Activated naive CD4-positive, alpha-beta T cell treated with anti-CD3 and anti-CD28 coated beads, Interleukin-2, amount 50 U/mL, for 16 hours (primary cell): ENCODE results near the gene TBC1D22A.
"Not testable (repeated sequence)": the region's sequence is repeated elsewhere in the genome, so short reads cannot be mapped to it uniquely, and the experiment has no call there.

ENCODE experiments used
- DNase-seq: peaks from one replicate; pipeline ENCODE4 v3.0.0-alpha.2; 2020

Gene TBC1D22A

DNA sequence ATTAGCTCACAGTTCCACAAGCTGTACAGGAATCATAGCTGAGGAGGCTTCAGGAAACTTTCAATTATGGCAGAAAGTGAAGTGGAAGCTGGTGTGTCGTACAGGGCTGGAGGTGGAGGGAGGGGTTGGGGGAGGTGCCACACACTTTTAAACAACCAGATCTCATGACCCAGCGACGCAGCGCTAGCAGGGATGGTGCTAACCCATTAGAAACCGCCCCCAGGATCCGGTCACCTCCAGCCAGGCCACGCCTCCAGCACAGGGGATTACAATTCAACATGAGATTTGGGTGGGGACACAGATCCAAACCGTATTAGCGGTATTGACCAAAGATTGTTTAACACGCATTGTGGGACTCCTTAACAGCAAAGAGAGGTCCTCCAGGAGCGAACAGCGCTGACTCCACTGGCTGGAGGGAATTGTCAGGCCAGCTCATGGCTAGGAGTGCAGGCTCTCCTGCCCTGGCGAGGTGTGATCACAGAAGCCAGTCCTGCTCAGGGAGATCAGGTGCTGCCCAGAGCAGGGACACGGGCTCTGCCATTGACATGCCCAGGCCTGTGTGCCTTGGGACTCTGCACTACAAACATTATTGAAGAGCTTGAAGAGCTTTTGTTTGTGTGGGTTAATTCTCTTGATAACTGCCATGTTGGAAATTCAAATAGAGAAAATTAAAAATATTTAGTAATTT is 215.3 kb downstream of the TBC1D22A start:
- DNase-seq, result no peak

DNA sequence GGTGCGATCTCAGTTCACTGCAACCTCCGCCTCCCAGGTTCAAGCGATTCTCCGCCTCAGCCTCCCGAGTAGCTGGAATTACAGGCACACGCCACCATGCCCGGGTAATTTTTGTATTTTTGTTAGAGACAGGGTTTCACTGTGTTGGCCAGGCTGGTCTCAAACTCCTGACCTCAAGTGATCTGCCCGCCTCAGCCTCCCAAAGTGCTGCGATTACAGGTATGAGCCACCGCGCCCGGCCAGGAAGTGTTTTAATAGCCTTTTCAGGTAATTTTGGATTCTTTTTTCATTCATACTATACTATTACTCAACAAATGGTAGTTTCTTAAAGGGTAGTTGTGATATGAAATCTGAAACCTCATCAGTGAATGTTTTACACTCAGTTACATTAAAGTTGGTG is 216.2 kb downstream of the TBC1D22A start:
- DNase-seq, result not testable (repeated sequence)

DNA sequence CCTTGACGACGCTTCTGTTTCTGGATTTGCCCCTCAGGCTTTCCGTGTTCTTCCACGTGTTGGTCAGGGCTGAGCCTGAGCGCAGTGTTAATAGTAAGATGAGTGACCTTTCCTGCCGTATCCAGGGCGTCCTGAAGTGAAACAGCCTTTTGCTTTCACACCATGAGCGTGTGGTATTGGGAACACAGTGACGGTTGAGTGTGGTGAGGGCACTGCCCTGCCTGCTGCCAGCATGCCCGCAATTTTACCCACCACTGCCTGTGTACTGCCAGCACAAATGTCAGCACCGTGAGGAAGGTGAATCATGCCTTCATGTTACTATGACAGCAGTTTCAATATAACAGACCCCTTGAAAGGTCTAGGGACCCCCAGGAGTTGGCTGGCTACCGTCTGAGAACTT is 217.1 kb downstream of the TBC1D22A start:
- DNase-seq, result no peak

DNA sequence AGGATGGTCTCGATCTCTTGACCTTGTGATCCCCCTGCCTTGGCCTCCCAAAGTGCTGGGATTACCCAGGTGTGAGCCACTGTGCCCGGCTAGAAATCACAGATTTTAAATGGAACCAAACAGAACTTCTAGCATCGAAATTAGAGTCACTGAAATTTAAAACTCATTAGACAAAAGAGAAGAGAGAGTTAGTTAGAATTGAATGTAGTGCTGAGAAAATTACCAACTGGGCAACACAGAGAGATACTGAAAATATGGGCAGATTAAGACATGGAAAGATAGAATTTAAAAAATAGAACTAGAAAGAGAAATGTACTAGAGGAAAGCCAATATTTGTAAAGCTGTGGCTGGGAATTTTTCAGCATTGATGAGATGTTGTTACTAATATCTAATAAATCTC is 217.9 kb downstream of the TBC1D22A start:
- DNase-seq, result no peak

DNA sequence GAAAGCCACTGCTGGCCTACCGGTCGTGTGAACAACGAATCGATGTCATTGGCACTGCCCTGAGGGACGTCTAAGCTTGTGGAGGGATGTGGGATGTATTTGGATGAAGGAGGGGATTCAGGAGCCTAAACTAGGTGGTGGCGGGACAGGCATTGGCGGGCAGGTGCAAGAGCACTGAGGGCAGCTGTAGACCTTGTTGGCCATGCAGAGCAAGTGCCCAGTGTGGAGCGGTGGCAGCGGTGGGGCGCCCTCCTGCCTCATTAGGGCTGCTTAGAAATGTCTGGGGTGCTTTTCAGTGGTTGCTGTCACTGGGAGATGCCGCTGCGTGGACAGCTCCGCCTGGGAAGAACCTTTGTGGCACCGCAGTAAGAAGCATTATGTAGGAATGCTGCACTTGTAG is 220.2 kb downstream of the TBC1D22A start:
- no peak for DNase-seq

DNA sequence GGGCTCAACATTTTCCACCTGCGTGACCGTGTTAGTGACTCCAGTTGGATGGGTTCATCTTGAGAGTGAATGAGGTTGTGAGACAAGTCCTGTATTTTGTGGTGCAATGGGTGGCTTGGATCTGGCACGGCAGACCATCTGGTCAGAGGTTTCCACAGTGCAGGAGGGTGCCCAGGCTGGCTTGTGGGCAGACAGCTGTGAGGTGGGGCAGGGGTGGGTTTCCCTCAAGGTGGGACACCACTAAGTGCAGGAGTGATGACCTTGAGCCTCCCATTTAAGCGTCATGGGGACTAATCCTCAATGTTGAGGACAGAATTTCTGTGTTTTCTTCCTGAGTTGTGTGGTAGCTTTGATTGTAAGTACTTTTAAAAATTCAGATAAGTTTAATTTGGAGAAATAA is 220.6 kb downstream of the TBC1D22A start:
- no peak for DNase-seq

DNA sequence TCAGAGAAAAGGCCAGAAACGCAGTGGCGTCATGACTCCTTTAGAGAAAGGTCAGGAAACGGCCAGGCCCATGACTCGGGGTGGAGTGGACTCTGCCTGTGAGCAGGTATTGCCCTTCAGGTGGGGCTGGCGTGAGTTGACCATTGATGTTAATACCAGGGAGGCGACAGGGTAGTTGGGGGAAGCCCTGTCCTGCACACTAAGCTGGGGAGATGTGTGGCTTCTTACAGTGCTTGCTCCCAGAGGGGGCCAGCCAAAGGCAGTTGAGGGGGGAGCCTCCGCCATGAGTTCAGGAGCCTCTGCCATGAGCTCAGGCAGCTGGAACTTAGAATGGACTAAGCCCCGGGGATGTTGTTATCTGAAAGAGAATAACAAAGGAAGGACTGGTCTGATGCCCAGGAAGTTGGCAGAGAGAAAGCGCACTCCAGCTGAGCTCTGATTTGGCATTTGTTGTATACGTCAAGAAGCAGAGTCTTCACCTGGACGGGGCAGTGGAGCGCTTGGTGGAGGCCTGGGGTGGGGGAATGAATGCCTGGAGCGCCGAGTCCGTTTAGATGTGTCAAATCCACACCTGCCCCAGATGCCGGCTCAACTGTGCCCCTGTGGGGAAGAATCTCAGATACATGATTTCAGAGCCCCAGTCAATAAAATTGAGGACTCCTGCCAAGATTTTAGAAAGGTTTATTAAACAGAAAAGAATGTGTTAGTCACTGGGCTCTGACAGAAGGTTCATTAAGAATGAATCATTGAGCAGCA is 222.5 kb downstream of the TBC1D22A start:
- no peak for DNase-seq

DNA sequence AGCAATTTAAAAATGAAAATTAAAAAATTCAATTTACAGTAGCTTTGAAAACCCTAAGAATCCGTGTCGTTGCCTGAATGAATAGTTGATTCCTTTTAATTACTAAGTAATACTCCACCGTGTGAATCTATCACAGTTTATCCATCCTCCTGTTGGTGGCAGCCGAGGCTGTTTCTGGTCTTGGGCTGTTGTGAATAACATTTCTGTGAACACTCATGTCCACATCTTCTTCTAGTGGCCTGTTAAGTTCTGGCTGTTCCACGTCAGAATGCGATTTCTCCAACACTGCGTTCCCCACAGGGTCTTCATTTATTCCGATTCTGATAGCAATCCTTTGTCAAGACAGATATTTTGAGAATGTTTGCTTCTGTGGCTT is 223.0 kb downstream of the TBC1D22A start:
- no peak for DNase-seq

DNA sequence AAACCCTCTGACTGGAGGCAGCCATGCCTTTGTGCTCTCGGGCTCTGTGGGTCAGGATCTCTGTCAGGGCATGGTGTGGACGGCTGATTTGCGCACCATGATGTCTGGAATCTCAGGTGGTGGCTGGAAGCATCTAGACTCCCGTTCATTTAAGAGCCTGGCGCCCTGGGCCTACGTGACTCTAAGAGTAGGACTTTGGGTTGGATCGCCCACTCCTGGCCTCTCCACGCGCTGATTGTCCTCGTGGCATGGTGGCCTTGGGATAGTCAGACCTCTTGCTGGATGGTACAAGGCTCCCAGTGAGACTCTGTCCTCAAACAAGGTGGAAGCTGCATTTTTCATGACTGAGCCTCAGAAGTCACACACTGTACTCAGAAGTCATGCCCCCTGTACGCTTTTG is 224.3 kb downstream of the TBC1D22A start:
- DNase-seq, result no peak

DNA sequence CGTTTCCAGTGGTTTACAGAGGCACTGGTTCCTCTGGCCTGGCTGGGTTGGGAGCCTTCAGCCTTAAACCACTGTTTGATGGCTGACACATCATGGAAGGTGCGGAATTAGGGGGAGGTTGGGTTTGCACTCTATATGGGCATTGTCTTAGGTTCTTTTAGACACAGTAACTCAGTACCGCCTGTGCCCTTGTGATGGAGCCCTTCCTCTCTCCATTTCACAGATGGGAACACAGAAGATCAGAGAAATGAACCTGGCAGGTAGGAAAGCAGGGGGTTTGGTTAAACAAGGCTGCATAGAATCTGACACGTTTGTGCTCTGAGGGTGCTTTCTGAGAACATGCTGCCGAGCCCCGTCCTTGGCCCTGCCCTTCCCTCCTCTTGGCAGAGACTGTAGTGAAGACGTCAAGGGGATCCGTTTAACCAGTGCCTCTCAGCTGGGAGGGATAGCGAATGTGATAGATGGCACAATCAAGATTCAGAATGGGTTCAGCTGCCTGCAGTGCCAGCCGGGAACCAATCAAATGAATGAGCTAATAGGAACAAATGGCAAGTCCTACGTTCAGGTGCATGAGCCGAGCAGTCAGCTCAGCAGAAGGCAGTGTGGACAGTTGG is 228.6 kb downstream of the TBC1D22A start:
- DNase-seq, result no peak

DNA sequence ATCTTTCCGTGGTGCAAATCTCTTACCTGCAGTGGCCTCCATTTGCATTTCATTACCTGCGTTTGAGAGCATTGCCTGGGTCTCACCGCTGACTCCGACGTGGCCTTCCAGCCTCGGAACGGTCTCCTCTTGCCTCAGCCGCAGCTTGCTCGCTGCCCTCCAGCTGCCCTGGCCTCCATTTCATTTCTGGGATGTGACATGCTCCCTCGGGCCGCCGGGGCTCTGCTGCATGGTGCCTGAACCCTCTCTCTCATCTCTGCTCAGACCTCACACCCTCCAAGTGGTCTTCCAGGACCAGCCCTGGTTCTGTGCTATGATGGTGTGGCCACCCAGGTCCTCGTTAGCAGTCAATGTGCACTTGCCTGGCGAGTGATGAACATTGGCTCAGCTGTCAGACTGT is 229.2 kb downstream of the TBC1D22A start:
- no peak for DNase-seq

DNA sequence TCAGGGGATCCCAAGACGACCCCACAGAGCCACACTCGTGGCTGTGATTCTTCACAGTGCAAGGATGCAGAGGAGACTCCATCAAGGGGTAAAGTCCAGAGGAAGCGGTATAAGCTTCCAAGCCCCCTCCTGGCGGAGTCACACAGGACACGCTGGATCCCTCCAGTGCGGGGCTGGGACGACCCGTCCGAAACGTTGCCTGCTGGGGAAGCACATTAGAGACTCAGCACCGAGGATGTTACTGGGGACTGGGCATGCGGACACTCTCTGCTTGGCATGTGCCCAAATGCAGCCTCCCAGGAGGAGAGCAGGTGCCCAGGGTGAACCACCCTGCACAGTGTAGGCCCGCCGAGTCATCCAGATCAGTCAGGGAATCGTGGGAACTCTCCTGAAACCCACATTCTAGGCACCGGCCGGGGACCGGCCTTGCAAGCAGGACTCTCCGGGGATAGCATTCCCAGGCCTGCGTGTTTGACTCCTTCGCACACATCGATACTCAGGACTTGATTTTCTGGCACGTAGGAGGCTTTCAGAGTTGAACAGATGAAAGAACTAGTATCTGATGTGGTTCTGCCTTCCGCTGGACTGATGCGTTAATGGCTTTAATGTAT is 229.8 kb downstream of the TBC1D22A start:
- no peak for DNase-seq

DNA sequence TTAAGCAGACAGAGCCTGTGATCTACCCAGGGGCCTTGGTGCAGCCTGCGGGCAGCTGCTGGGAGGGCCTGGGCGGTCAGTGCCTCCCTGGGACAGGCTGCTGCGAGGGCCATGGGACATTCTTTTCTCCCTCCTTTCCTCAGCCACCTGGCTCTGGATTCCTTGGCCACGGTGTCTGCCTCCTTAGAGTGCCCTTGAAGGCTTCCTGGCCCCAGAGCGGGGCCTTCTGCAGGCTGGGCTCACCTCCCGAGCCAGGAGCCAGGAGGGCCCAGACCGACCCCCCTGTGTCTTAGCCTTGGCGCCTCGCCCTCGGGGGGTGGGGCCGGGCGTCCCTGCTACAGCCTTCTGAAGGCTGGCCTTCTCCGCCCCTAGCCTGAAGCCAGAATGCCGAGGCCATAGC is 231.2 kb downstream of the TBC1D22A start:
- no peak for DNase-seq

DNA sequence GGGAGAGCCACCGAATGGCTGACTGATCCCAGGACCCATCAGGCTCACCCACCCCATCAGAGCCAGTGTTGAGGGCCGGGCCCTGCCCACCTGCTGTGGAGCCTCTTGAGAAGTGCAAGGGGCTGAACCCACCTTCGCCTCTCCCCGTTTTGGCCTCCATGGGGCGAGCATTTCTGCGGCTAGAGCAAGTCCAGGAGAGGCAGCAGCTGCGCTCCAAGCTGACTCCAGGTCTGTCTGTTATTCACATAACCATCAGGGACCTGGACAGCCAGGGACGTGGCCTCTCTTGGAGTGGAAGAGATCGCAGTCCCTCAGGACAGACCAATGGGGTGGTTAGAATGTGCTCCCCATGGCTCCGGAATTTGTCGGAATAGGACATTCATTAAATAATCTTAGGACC is 231.8 kb downstream of the TBC1D22A start:
- no peak for DNase-seq

DNA sequence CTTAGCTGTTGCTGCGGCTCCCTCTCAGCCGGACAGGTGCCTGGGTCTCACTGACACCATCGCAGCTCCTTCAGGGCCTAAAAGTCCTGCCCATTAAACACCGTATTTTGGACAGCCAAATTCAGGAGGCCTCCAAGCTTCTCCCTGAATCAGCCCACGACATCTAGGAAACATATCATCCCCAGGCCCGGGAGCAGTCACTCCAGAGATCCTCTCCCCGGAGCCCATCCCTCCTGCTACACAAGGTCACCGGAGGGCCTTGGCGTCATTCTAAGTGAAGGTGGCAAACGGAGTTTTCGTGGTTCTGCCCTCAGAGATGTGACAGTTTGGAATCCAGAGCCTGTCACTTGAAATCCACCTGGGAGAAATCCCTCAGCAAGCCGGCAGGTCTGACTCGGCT is 232.5 kb downstream of the TBC1D22A start:
- DNase-seq, result no peak

DNA sequence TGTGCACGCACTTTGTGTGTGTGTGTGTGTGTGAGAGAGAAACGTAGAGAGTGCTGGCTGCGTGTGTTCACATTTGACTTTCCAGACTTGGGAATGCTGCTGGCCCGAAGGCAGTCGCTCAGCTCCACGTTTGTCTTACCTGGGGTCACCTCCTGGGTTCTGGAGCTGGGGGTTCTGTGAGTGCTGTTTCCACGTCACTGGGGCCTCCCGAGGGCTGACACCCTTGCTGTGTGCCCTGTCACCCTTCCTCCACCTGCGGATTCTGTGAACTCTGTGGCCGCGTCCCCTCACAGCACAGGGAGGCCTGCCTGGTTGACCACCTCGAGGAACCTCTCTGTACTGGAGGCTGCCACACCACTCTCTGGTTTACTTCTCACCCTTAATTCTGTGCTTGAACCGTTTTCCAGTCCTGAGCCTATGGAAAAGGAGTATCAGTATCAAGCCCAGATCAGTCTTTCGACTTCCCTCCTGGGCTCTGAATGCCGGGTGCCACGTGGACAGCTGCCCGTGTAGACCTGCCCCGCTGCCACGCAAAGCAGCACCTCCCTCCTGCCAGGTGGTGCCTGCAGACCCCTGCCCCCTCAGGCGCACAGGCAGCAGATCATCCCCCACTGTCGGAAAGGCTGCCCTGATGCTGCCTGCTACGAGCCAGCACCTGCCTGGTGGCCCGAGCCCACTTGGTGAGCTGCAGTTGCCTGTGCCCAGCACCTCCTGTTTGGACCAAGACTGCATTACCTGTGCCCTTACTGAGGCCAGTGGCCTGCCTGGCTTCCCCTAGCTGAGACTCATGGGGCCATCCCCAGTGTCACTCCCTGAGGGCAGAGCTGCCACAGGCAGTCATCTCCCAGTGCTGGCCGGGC is 233.3 kb downstream of the TBC1D22A start:
- DNase-seq, result no peak

DNA sequence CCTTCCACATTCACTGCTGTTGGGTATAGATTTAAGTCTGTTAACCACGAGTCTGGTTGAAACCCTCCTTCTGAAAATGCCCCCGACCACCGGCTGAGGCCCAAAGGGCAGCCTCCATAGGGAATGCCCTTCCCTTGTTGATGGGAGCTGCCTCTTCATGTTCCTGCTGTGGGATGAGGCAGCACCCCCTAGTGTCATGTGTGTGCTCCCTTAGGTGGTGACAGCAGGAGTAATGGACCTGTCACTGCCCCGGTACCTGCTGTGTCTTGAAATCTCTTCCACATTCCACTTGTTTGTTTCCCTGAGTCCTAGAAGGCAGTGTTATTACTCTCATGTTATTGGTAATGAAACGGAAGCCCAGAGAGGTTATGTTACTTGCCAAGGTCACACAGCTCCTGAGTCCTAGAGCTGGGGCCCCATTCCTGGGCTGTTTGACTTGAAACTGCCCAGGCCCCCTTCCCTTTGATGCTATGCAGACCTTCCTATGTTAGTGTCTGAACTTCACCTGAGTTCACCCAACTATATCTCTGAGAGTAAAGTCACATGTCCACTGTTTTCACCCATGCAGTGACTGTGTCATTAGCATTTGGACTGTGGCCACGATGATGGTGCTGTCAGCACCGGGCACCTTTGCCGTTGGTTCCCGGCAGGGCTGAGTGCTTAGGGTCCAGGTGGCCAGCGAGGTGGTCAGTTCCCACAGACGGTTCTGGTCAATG is 234.3 kb downstream of the TBC1D22A start:
- no peak for DNase-seq

DNA sequence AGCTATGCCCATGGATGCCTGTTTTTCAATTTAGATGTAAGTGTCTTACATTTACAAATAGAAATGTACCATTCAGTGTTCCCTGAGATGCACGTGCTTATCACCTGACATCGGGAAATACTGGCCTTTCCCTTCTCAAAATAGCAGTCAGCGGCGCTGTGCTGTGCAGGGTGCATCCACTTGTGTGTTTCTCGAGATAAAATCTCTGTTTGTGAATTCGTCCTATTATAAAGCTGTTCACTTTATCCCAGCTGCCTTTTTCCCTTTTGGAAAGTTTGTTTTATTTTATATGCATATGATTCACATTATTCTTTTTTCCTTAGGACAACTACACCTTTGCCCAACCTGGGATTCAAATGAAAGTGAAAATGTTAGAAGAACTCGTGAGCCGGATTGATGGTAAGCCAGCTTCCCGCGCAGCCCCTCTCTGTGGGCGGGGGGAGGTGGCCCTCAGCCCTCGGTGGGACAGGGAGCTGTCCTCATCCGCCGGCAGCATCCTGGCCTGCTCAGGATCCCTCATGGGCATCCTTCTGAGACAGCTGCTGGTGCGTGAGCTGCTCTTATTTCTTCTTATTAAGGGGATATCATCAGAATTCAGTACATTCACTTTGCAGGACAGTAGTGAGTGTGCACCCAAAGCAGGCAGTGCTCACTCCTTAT is 235.0 kb downstream of the TBC1D22A start:
- DNase-seq, result no peak

DNA sequence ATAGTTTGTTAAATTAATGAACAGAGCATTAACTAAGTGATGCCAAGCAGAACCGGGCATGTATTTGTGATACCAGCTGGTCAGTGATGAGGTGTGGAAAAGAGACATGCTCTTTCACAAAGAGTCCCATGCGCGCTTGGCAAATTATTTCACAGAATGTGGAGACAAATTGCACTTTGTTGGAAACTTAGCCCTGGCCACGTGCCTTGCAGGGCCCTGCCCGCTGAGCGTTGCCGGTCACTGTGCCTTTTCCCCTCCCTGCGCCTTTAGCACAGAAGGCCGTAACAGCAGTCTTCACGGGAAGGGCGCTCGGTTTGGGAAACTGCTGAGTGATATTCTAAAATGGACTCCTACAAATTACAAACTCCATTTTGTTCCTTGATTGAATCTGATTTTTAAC is 235.9 kb downstream of the TBC1D22A start:
- no peak for DNase-seq

DNA sequence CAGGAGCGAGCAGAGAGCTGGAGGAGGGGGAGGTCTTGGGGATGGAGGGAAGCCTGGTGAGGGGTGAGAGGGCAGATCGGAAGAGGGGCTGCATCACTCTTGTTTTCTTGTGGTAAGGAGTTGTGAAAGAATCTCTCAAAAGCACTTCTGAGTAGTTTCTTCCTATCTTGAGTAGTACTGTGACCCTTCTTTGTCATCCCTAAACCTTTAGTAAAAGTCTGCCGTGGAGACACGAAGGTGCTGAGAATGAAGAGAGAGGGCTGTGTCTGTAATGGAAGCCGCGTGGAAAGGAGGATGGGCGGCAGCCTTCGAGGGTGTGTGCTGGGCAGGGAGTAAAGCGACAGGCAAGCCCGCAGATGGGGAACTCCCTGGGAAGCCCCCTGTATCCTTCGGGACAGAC is 237.8 kb downstream of the TBC1D22A start:
- DNase-seq, result no peak

DNA sequence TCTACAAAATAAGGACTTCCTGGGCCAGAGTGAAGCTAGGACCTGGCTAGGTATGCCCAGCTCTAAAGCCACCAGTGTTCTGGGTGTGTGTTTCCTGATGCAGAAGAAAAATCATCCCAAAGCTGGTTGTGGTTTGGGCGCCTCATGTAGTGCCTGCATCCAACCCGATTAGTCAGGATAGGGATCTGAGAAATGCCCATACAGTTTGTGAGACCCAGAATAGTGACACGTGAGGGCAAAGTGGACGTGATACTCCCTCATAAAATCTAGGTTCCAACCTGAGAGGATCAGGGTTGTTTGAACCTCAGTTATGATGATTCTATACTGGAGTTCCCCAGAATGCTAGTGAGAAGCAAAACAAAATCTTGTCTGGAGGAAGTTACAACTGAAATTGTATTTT is 238.4 kb downstream of the TBC1D22A start:
- DNase-seq, result no peak

DNA sequence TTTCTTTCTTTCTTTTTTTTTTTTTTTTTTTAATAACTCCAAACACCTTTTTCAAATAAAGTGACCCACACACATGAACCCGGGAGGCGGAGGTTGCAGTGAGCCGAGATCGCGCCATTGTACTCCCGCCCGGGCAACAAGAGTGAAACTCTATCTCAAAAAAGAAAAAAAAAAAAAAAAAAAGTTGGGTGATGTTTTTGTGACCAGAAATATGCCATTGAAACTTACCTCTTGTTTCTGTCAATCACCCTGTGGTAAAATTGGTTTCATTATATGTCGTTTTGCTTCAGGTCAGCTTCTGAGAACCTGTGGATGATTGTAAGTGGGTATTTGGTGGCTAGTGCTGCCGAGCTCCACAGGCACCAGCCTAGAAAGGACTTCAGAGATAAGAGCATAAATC is 238.8 kb downstream of the TBC1D22A start:
- DNase-seq, result no peak
